Measurements from ENCODE around the gene PAK5. TPM values are rescaled to one million over a fixed set of nuclear protein-coding genes. Genes with fewer than 3 reads are reported as not detected.

The PAK5 gene
- total and polyA plus RNA-seq, 2 experiments from 2014 or later = 0.57 to 1.1 TPM

DNA sequence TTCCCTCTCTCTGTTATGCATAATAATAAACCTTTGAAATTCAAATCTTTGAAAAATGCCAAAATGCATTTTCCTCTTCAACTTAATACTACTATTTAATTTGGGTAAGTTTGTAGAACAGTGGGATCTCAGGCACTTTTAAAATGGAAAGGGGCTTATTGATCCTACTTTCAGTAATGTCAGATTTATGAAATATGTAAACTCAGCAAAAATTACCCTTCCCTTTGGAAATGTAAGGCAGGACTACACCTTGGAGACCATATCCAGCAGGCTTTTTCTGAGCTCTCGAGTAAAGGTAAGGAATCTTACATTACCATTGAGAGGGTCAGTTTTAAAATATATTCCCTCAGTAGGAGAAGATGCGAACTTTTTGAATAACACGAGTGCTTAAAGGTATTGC, 175.5 kb downstream of the PAK5 start (continued):
- TF ChIP-seq, protein P1, sequence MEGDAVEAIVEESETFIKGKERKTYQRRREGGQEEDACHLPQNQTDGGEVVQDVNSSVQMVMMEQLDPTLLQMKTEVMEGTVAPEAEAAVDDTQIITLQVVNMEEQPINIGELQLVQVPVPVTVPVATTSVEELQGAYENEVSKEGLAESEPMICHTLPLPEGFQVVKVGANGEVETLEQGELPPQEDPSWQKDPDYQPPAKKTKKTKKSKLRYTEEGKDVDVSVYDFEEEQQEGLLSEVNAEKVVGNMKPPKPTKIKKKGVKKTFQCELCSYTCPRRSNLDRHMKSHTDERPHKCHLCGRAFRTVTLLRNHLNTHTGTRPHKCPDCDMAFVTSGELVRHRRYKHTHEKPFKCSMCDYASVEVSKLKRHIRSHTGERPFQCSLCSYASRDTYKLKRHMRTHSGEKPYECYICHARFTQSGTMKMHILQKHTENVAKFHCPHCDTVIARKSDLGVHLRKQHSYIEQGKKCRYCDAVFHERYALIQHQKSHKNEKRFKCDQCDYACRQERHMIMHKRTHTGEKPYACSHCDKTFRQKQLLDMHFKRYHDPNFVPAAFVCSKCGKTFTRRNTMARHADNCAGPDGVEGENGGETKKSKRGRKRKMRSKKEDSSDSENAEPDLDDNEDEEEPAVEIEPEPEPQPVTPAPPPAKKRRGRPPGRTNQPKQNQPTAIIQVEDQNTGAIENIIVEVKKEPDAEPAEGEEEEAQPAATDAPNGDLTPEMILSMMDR (conservative IDR thresholded peaks at IDR 0.05; ENCODE audit: low read depth in 2 of 2) = no peak
- TF ChIP-seq ZNF114 (CRISPR knock-in tag; IDR thresholded peaks at IDR 0.05) (no peak), ZNF331 (CRISPR knock-in tag; IDR thresholded peaks at IDR 0.05; ENCODE audit: low read depth) (no peak)
- TF ChIP-seq, protein P2, sequence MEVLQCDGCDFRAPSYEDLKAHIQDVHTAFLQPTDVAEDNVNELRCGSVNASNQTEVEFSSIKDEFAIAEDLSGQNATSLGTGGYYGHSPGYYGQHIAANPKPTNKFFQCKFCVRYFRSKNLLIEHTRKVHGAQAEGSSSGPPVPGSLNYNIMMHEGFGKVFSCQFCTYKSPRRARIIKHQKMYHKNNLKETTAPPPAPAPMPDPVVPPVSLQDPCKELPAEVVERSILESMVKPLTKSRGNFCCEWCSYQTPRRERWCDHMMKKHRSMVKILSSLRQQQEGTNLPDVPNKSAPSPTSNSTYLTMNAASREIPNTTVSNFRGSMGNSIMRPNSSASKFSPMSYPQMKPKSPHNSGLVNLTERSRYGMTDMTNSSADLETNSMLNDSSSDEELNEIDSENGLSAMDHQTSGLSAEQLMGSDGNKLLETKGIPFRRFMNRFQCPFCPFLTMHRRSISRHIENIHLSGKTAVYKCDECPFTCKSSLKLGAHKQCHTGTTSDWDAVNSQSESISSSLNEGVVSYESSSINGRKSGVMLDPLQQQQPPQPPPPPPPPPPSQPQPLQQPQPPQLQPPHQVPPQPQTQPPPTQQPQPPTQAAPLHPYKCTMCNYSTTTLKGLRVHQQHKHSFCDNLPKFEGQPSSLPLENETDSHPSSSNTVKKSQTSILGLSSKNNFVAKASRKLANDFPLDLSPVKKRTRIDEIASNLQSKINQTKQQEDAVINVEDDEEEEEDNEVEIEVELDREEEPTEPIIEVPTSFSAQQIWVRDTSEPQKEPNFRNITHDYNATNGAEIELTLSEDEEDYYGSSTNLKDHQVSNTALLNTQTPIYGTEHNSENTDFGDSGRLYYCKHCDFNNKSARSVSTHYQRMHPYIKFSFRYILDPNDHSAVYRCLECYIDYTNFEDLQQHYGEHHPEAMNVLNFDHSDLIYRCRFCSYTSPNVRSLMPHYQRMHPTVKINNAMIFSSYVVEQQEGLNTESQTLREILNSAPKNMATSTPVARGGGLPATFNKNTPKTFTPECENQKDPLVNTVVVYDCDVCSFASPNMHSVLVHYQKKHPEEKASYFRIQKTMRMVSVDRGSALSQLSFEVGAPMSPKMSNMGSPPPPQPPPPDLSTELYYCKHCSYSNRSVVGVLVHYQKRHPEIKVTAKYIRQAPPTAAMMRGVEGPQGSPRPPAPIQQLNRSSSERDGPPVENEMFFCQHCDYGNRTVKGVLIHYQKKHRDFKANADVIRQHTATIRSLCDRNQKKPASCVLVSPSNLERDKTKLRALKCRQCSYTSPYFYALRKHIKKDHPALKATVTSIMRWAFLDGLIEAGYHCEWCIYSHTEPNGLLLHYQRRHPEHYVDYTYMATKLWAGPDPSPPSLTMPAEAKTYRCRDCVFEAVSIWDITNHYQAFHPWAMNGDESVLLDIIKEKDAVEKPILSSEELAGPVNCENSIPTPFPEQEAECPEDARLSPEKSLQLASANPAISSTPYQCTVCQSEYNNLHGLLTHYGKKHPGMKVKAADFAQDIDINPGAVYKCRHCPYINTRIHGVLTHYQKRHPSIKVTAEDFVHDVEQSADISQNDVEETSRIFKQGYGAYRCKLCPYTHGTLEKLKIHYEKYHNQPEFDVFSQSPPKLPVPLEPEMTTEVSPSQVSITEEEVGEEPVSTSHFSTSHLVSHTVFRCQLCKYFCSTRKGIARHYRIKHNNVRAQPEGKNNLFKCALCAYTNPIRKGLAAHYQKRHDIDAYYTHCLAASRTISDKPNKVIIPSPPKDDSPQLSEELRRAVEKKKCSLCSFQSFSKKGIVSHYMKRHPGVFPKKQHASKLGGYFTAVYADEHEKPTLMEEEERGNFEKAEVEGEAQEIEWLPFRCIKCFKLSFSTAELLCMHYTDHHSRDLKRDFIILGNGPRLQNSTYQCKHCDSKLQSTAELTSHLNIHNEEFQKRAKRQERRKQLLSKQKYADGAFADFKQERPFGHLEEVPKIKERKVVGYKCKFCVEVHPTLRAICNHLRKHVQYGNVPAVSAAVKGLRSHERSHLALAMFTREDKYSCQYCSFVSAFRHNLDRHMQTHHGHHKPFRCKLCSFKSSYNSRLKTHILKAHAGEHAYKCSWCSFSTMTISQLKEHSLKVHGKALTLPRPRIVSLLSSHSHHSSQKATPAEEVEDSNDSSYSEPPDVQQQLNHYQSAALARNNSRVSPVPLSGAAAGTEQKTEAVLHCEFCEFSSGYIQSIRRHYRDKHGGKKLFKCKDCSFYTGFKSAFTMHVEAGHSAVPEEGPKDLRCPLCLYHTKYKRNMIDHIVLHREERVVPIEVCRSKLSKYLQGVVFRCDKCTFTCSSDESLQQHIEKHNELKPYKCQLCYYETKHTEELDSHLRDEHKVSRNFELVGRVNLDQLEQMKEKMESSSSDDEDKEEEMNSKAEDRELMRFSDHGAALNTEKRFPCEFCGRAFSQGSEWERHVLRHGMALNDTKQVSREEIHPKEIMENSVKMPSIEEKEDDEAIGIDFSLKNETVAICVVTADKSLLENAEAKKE (CRISPR knock-in tag; IDR thresholded peaks at IDR 0.05) = no peak

DNA sequence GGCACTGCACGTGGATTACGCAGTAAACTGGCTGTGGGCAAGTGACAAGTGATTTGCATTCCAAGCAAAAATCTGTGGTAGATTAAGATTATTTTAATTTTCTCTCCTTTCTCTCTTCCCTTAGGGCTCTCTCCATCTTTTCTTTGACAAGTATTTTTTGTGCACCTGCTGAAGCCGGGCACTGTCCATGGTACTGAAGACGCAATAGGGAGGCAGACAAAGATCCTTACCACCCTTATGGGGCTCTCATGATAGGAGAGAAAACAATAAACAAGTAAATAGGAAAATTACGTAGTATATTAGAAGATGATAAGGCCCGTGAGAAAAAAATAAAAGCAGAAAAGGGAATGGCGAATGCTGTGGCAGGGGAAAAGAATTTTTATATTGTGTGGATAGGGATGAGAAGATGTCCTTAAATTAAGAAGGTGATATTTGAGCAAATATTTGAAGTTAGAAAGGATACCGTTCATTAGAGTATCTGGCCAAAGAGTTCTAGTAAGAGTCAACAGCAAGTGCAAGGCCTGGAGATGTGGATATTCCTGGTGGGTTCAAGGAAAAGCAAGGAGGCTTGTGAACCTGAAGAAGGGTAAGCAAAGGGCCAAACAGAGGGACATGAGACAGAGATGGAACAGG, 178.5 kb downstream of the PAK5 start:
- no peaks in the 10 kb centered on the region for H3K27me3 Mint-ChIP-seq (ENCODE audit: insufficient read depth, low read depth, poor library complexity)
- no peak overlapping the region for H3K4me2 ChIP-seq
- H3K9me3 Mint-ChIP-seq = no peaks in the 10 kb centered on the region
- no peaks in the 10 kb centered on the region for H3K9me2 ChIP-seq (ENCODE audit: insufficient read depth)
- DNase-seq (ENCODE audit: low spot score) = peak; percentile 67
- peaks cover 8% of the 10 kb centered on the region; the same call in 2 of the 3 replicates for H3K4me1 Mint-ChIP-seq
- H3K36me3 ChIP-seq (ENCODE audit: insufficient read depth) = no peaks in the 10 kb centered on the region
- no peaks in the 10 kb centered on the region; the same call in 1 of the 2 replicates for H4K20me1 ChIP-seq (replicated peaks; ENCODE audit: insufficient read depth)
- no peak for ATAC-seq
- no peak overlapping the region for H2AFZ ChIP-seq
- H3K27me3 ChIP-seq (ENCODE audit: insufficient read depth) = no peaks in the 10 kb centered on the region
- H3K36me3 Mint-ChIP-seq (ENCODE audit: low read depth) = no peaks in the 10 kb centered on the region
- H3K79me2 ChIP-seq (replicated peaks; ENCODE audit: insufficient read depth) = no peaks in the 10 kb centered on the region
- no peak overlapping the region for H3K4me3 ChIP-seq
- H3F3A ChIP-seq (replicated peaks; ENCODE audit: low read depth) = no peaks in the 10 kb centered on the region
- H3K27ac ChIP-seq (ENCODE audit: low read depth) = no peak overlapping the region
- no peak overlapping the region for H3K4me3 Mint-ChIP-seq
- no peak overlapping the region for H3K27ac Mint-ChIP-seq
- H3K4me1 ChIP-seq (ENCODE audit: insufficient read depth) = peaks cover 8% of the 10 kb centered on the region; the same call in 1 of the 2 replicates
- TF ChIP-seq, protein P3, sequence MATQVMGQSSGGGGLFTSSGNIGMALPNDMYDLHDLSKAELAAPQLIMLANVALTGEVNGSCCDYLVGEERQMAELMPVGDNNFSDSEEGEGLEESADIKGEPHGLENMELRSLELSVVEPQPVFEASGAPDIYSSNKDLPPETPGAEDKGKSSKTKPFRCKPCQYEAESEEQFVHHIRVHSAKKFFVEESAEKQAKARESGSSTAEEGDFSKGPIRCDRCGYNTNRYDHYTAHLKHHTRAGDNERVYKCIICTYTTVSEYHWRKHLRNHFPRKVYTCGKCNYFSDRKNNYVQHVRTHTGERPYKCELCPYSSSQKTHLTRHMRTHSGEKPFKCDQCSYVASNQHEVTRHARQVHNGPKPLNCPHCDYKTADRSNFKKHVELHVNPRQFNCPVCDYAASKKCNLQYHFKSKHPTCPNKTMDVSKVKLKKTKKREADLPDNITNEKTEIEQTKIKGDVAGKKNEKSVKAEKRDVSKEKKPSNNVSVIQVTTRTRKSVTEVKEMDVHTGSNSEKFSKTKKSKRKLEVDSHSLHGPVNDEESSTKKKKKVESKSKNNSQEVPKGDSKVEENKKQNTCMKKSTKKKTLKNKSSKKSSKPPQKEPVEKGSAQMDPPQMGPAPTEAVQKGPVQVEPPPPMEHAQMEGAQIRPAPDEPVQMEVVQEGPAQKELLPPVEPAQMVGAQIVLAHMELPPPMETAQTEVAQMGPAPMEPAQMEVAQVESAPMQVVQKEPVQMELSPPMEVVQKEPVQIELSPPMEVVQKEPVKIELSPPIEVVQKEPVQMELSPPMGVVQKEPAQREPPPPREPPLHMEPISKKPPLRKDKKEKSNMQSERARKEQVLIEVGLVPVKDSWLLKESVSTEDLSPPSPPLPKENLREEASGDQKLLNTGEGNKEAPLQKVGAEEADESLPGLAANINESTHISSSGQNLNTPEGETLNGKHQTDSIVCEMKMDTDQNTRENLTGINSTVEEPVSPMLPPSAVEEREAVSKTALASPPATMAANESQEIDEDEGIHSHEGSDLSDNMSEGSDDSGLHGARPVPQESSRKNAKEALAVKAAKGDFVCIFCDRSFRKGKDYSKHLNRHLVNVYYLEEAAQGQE (IDR thresholded peaks at IDR 0.05; ENCODE audit: unreplicated experiment) = peak; percentile 83
